Fibroblast of lung (primary cell): ENCODE results near the gene C1S. TPM values are rescaled to one million over a fixed set of nuclear protein-coding genes. Genes with fewer than 3 reads are reported as not detected.

ENCODE experiments used
- DNase-seq, 2 donors: peaks; one replicate each; pipeline versions ENCODE4 v3.0.0 to v3.0.0-alpha.2; 2010; ENCODE audit warnings: low read depth in 2 of 2
- H2AFZ ChIP-seq: 2 replicates; pipeline ENCODE4 v1.5.1; 2012; ENCODE audit warnings: low read length, control low read depth, inconsistent platforms
- H3K27ac ChIP-seq: 2 replicates; pipeline ENCODE4 v1.5.1; 2011; ENCODE audit warnings: low read length, control low read depth; ENCODE audit not compliant: insufficient read depth
- H3K27me3 ChIP-seq: 2 replicates; pipeline ENCODE4 v1.5.1; 2011; ENCODE audit warnings: mild to moderate bottlenecking, low read length; ENCODE audit not compliant: control insufficient read depth, insufficient read depth
- H3K36me3 ChIP-seq: 2 replicates; pipeline ENCODE4 v1.5.1; 2011; ENCODE audit warnings: low read length; ENCODE audit not compliant: control insufficient read depth, insufficient read depth
- H3K4me1 ChIP-seq: 2 replicates; pipeline ENCODE4 v1.5.1; 2011; ENCODE audit warnings: low read length; ENCODE audit not compliant: control insufficient read depth, insufficient read depth; ENCODE audit errors: extremely low read depth
- H3K4me2 ChIP-seq: 2 replicates; pipeline ENCODE4 v1.5.1; 2011; ENCODE audit warnings: low read length, control low read depth; ENCODE audit not compliant: insufficient read depth; ENCODE audit errors: extremely low read depth
- H3K4me3 ChIP-seq, 4 experiments: fragments of 200-600 bp in 1 of 4; sonication (generic) in 1 of 4; replicated peaks in 1 of 4; 2 replicates each; pipeline ENCODE4 v1.5.1; 2011 to 2016; ENCODE audit warnings: low read length in 4 of 4, low read depth in 3 of 4, mild to moderate bottlenecking in 3 of 4, control low read depth in 2 of 4, inconsistent platforms in 1 of 4, mixed read lengths in 1 of 4; ENCODE audit not compliant: insufficient read depth in 1 of 4; ENCODE audit errors: control extremely low read depth in 1 of 4
- H3K79me2 ChIP-seq: 2 replicates; pipeline ENCODE4 v1.5.1; 2012; ENCODE audit warnings: mild to moderate bottlenecking, low read length, inconsistent platforms; ENCODE audit not compliant: control insufficient read depth, insufficient read depth
- H3K9ac ChIP-seq: 2 replicates; pipeline ENCODE4 v1.5.1; 2011; ENCODE audit warnings: mild to moderate bottlenecking, low read length, control low read depth; ENCODE audit not compliant: insufficient read depth
- H3K9me3 ChIP-seq: 2 replicates; pipeline ENCODE4 v1.5.1; 2012; ENCODE audit warnings: low read depth, low read length; ENCODE audit not compliant: control insufficient read depth, insufficient read depth
- H4K20me1 ChIP-seq: 2 replicates; pipeline ENCODE4 v1.5.1; 2011; ENCODE audit warnings: low read length; ENCODE audit not compliant: control insufficient read depth, insufficient read depth; ENCODE audit errors: extremely low read depth
- CTCF ChIP-seq, 2 donors: IDR thresholded peaks in 1 of 2; conservative IDR thresholded peaks in 1 of 2; 1 replicate in 1 of 2; 2 replicates in 1 of 2; pipeline ENCODE4 v1.5.1; 2011 to 2012; ENCODE audit warnings: low read length in 2 of 2, control low read depth in 1 of 2, inconsistent platforms in 1 of 2, low read depth in 1 of 2, mild to moderate bottlenecking in 1 of 2
- EZH2 ChIP-seq: IDR thresholded peaks from 2 replicates; pipeline ENCODE4 v1.5.1; 2012; ENCODE audit warnings: low read length, control low read depth, mild to moderate bottlenecking; ENCODE audit errors: missing control alignments
- polyA plus RNA-seq, 2 donors: library from polyadenylated mRNA; depleted of rRNA in 1 of 2; stranded (reverse) in 1 of 2; unstranded in 1 of 2; fragments of >200 nt; gene quantifications; 2 replicates each; pipeline ENCODE4 v1.2.1, GENCODE V29; 2011 to 2012; ENCODE audit warnings: missing spikeins in 1 of 2
- total RNA-seq: library from RNA; depleted of rRNA; stranded (reverse); fragments of >200 nt; gene quantifications from 2 replicates; pipeline ENCODE4 v1.2.1, GENCODE V29; 2014

Gene C1S
- total and polyA plus RNA-seq, 2 donors (not counting 1 experiment from before 2014, with no cell fraction given), result 507 to 997 TPM

- Histone ChIP-seq H3K4me3 (no peak overlapping the region), H3K27me3 (no peaks in the 10 kb centered on the region), H2AFZ (no peak overlapping the region), H3K36me3 (no peaks in the 10 kb centered on the region), H3K4me1 (no peaks in the 10 kb centered on the region), H3K79me2 (no peaks in the 10 kb centered on the region), H3K4me2 (no peak overlapping the region), H4K20me1 (no peaks in the 10 kb centered on the region), H3K27ac (no peak overlapping the region), H3K9ac (no peak overlapping the region), H3K9me3 (no peaks in the 10 kb centered on the region)
- DNase-seq, result no peak
- TF ChIP-seq EZH2 (no peak), CTCF (conservative IDR thresholded peaks at IDR 0.05 in 1 of 2, IDR thresholded peaks at IDR 0.05 in 1 of 2; ENCODE audit: low read depth in 1 of 2, low read length in 2 of 2) (no peak)
Observed at GRCh38 chr12:7013101-7013500, 47.4 kb upstream of the C1S start.

- H3K9ac ChIP-seq, result no peak overlapping the region
- no peak for TF ChIP-seq CTCF (conservative IDR thresholded peaks at IDR 0.05 in 1 of 2, IDR thresholded peaks at IDR 0.05 in 1 of 2; ENCODE audit: low read depth in 1 of 2, low read length in 2 of 2)
- TF ChIP-seq EZH2, result no peak
- H3K27ac ChIP-seq, result no peak overlapping the region
- no peaks in the 10 kb centered on the region for H4K20me1 ChIP-seq
- H3K4me2 ChIP-seq, result no peak overlapping the region
- H2AFZ ChIP-seq, result no peak overlapping the region
- H3K36me3 ChIP-seq, result no peaks in the 10 kb centered on the region
- H3K4me1 ChIP-seq, result peaks cover 3% of the 10 kb centered on the region
- no peaks in the 10 kb centered on the region for H3K9me3 ChIP-seq
- H3K4me3 ChIP-seq, result no peak overlapping the region
- no peaks in the 10 kb centered on the region for H3K79me2 ChIP-seq
- H3K27me3 ChIP-seq, result no peaks in the 10 kb centered on the region
- no peak for DNase-seq
Observed at GRCh38 chr12:7015555-7016370, 44.8 kb upstream of the C1S start.

- TF ChIP-seq CTCF (conservative IDR thresholded peaks at IDR 0.05 in 1 of 2, IDR thresholded peaks at IDR 0.05 in 1 of 2; ENCODE audit: low read depth in 1 of 2, low read length in 2 of 2) (no peak), EZH2 (no peak)
- Histone ChIP-seq H3K36me3 (no peaks in the 10 kb centered on the region), H3K9ac (no peak overlapping the region), H3K4me2 (peak overlapping the region; percentile 84), H3K79me2 (no peaks in the 10 kb centered on the region), H3K4me3 (peak overlapping the region; percentile 55 to 90 (median 74)), H3K4me1 (peaks cover 3% of the 10 kb centered on the region), H3K27me3 (no peaks in the 10 kb centered on the region), H3K27ac (no peak overlapping the region), H4K20me1 (no peaks in the 10 kb centered on the region), H3K9me3 (no peaks in the 10 kb centered on the region), H2AFZ (no peak overlapping the region)
- no peak for DNase-seq
Observed at GRCh38 chr12:7016958-7017571, 43.5 kb upstream of the C1S start.
